Endothelial cell of umbilical vein (primary cell): ENCODE measurements around the gene ALPK1.

ENCODE experiments used
- EZH2 ChIP-seq: IDR thresholded peaks from 2 replicates; pipeline ENCODE4 v1.6.1; 2012; ENCODE audit warnings: borderline replicate concordance, low read depth, mild to moderate bottlenecking, moderate library complexity, low read length, inconsistent platforms; ENCODE audit not compliant: severe bottlenecking
- JUN ChIP-seq: IDR thresholded peaks from 2 replicates; pipeline ENCODE4 v1.6.1; 2011; ENCODE audit warnings: borderline replicate concordance, low read depth; ENCODE audit not compliant: insufficient read length, insufficient read depth
- MYC ChIP-seq: IDR thresholded peaks from one replicate; pipeline ENCODE4 v1.6.1; 2011; ENCODE audit warnings: mild to moderate bottlenecking, low read depth, low read length
- POLR2A ChIP-seq: IDR thresholded peaks from 2 replicates; pipeline ENCODE4 v1.6.1; 2012; ENCODE audit warnings: low read depth, mild to moderate bottlenecking, control low read depth, low read length
- TF ChIP-seq, protein P1 (sequence below), 2 donors: IDR thresholded peaks; 1 replicate in 1 of 2; 2 replicates in 1 of 2; pipeline ENCODE4 v1.5.1; 2011; ENCODE audit warnings: low read length in 2 of 2, mild to moderate bottlenecking in 2 of 2, moderate library complexity in 2 of 2, control low read depth in 1 of 2, inconsistent platforms in 1 of 2, low read depth in 1 of 2; ENCODE audit not compliant: insufficient read depth in 1 of 2; ENCODE audit errors: extremely low read depth in 1 of 2
- TF ChIP-seq, protein P2 (sequence below): IDR thresholded peaks from 2 replicates; pipeline ENCODE4 v1.6.1; 2011; ENCODE audit not compliant: insufficient read depth, insufficient read length

DNA sequence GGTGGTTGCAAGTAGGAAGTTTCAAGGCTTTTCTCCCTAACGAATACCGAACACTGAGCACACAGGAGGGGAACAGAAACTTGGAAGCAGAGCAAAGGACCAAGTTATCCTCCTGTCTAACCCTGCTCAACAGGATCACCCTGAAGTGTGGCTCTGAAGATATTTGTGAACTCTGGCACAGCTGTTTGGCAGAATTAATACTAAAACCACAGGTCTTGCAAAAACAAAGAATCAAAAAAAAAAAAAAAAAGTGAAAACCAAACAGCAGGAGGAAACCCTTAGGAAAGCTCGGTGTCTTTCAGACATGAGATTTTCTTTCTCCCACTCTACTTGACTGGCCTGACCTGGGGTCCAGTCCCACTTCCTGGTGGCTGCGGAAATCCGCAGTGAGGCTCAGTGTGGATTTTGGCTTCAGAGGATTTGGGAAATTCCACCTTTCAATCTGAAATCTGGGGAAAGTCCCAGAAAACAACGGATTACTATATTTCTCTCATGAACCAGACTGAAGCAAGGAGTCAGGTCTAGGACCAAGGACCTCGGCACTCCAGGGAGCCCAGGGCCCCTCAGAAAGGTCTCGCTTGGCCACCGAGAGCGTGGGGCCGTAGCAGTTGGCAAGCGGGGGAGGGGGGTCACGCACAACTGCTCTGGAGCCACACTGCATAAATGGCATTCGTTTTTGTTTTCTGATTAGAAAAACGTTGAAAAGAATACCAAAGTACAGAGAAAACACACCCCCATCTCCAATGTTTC is 12.3 kb upstream of the ALPK1 start:
- TF ChIP-seq, protein P1, sequence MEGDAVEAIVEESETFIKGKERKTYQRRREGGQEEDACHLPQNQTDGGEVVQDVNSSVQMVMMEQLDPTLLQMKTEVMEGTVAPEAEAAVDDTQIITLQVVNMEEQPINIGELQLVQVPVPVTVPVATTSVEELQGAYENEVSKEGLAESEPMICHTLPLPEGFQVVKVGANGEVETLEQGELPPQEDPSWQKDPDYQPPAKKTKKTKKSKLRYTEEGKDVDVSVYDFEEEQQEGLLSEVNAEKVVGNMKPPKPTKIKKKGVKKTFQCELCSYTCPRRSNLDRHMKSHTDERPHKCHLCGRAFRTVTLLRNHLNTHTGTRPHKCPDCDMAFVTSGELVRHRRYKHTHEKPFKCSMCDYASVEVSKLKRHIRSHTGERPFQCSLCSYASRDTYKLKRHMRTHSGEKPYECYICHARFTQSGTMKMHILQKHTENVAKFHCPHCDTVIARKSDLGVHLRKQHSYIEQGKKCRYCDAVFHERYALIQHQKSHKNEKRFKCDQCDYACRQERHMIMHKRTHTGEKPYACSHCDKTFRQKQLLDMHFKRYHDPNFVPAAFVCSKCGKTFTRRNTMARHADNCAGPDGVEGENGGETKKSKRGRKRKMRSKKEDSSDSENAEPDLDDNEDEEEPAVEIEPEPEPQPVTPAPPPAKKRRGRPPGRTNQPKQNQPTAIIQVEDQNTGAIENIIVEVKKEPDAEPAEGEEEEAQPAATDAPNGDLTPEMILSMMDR (IDR thresholded peaks at IDR 0.05; ENCODE audit: extremely low read depth in 1 of 2, insufficient read depth in 1 of 2, low read depth in 1 of 2, low read length in 2 of 2): no peak
- TF ChIP-seq JUN (no peak), EZH2 (no peak), MYC (no peak), POLR2A (no peak)
- TF ChIP-seq, protein P2, sequence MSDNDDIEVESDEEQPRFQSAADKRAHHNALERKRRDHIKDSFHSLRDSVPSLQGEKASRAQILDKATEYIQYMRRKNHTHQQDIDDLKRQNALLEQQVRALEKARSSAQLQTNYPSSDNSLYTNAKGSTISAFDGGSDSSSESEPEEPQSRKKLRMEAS: no peak
